ENCODE data around the gene KLK4. TPM values are rescaled to one million over a fixed set of nuclear protein-coding genes. Genes with fewer than 3 reads are reported as not detected.

Gene KLK4
- not detected in 2 replicates for total RNA-seq

DNA sequence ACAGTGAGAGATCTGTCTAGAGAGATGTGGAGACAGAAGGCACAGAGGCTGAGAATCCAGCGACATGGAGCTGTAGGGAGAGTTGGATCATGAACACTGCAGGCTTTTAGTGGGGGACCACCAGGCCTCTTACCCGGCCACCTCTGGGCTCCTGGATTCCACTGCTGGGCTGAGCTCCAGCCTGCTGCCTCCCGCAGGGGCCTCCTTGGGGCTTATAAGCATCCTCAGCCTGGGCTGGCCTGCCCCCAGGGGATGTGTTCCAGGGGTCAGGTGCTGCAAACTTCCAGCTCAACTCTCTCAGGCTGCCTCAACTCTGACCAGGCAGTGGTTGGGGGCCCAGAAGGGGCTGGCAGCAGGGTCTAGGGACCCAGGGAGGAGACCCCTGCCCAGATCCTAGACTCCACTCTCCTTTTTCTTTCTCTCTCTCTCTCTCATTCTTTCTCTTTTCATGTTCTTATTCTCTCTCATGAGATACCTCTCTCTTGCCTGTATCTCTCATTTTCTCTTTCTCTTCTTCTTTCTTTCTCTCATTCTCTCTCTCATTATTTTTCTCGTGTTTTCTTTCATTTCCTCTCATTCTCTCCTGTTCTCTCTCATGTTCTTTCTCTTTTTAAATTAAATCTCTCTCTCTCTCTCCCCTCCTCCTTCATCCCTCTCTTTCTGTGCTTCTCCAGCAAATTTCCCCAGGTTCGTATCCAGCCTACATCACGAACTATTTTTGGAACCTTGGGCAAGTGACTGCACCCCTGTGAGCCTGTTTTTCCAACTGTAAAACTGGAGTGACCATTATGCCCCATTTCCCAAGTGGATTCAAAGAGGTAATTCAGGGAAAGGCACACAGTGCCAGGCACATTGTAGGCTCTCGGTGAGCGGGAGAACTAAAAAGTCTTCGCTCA lies at the start of gene KLK4:
Gene KLK4 (minus strand): TSS at position 190 of the 896 bp plus-strand sequence. CDS start 657 bp downstream, outside the sequence.

GRCh38 chr19:50952910-50953309 lies 41.7 kb upstream of the KLK4 start, which contains the start of gene KLK5:
Gene KLK5 (minus strand): TSS chr19:50953038. CDS start chr19:50952657, 381 bp downstream.

GRCh38 chr19:50873056-50873455 lies 38.1 kb downstream of the KLK4 start, which contains the start of gene KLK2:
Gene KLK2 (plus strand): TSS chr19:50873439. CDS start chr19:50873474, 35 bp downstream.

Other genes starting within 250 kb of the KLK4 start
- gene SHANK1, start 191.6 kb downstream of the KLK4 start, total RNA-seq = 6.6 and 10.6 TPM in 2 replicates
- gene CLEC11A, start 188.0 kb downstream of the KLK4 start, total RNA-seq = 167 and 170 TPM in 2 replicates
- not detected in 2 replicates for gene GPR32, start 140.9 kb downstream of the KLK4 start, total RNA-seq
- not detected in 2 replicates for gene ACP4, start 121.0 kb downstream of the KLK4 start, total RNA-seq
- not detected in 2 replicates for gene KLK1, start 87.6 kb downstream of the KLK4 start, total RNA-seq
- not detected in 2 replicates for gene KLK15, start 77.8 kb downstream of the KLK4 start, total RNA-seq
- not detected in 2 replicates for gene KLK3, start 56.5 kb downstream of the KLK4 start, total RNA-seq
- not detected in 2 replicates for gene KLK2, start 38.0 kb downstream of the KLK4 start, total RNA-seq
- not detected in 2 replicates for gene KLK5, start 41.6 kb upstream of the KLK4 start, total RNA-seq
- gene KLK6, start 58.2 kb upstream of the KLK4 start, total RNA-seq = not detected in 2 replicates
- gene KLK7, start 72.5 kb upstream of the KLK4 start, total RNA-seq = not detected in 2 replicates
- not detected in 2 replicates for gene KLK8, start 90.2 kb upstream of the KLK4 start, total RNA-seq
- gene KLK10, start 108.3 kb upstream of the KLK4 start, total RNA-seq = not detected in 2 replicates
- not detected in 2 replicates for gene KLK11, start 115.2 kb upstream of the KLK4 start, total RNA-seq
- not detected in 2 replicates for gene KLK12, start 123.6 kb upstream of the KLK4 start, total RNA-seq
- not detected in 2 replicates for gene KLK13, start 153.7 kb upstream of the KLK4 start, total RNA-seq
- not detected in 2 replicates for gene KLK14, start 171.5 kb upstream of the KLK4 start, total RNA-seq
- 9.4 and 9.8 TPM in 2 replicates for gene CTU1, start 197.0 kb upstream of the KLK4 start, total RNA-seq
- 1.1 TPM in 1 of 2 replicates, not detected in the other for gene SIGLEC9, start 213.5 kb upstream of the KLK4 start, total RNA-seq
- not detected in 2 replicates for gene SIGLEC7, start 230.9 kb upstream of the KLK4 start, total RNA-seq

All from myometrial cell (primary cell).